Fibroblast of lung (primary cell): ENCODE data around the gene COLEC12.

Experiments
- CTCF ChIP-seq, 2 donors: IDR thresholded peaks in 1 of 2; conservative IDR thresholded peaks in 1 of 2; 1 replicate in 1 of 2; 2 replicates in 1 of 2; pipeline ENCODE4 v1.5.1; 2011 to 2012; ENCODE audit warnings: low read length in 2 of 2, control low read depth in 1 of 2, inconsistent platforms in 1 of 2, low read depth in 1 of 2, mild to moderate bottlenecking in 1 of 2
- EZH2 ChIP-seq: IDR thresholded peaks from 2 replicates; pipeline ENCODE4 v1.5.1; 2012; ENCODE audit warnings: low read length, control low read depth, mild to moderate bottlenecking; ENCODE audit errors: missing control alignments

- TF ChIP-seq CTCF (conservative IDR thresholded peaks at IDR 0.05 in 1 of 2, IDR thresholded peaks at IDR 0.05 in 1 of 2; ENCODE audit: low read depth in 1 of 2, low read length in 2 of 2) = no peak
- TF ChIP-seq EZH2 = no peak
These were observed 101.4 kb downstream of the COLEC12 start for GRCh38 chr18:398935-399630.
